Activated T-helper 17 cell treated with anti-CD3 and anti-CD28 coated beads, Interleukin-2, amount 50 U/mL, for 72 hours (primary cell): ENCODE results near the gene SMARCD1. TPM values are rescaled to one million over a fixed set of nuclear protein-coding genes. Genes with fewer than 3 reads are reported as not detected.
"Not testable (repeated sequence)": the region's sequence is repeated elsewhere in the genome, so short reads cannot be mapped to it uniquely, and the experiment has no call there.

Experiments used
- ATAC-seq: fragments of 150-1000 bp; cut with Tn5 transposase; replicated peaks from 2 replicates; pipeline ENCODE4 v1.10.0; 2021; ENCODE audit warnings: mild to moderate bottlenecking, moderate library complexity
- H3K27ac Mint-ChIP-seq: one replicate; pipeline ENCODE4 v1.8.0; 2022; ENCODE audit warnings: mixed read lengths
- H3K27me3 Mint-ChIP-seq: one replicate; pipeline ENCODE4 v1.8.0; 2022; ENCODE audit warnings: mixed read lengths
- H3K36me3 Mint-ChIP-seq: one replicate; pipeline ENCODE4 v1.8.0; 2022; ENCODE audit warnings: low read depth, mild to moderate bottlenecking, mixed read lengths
- H3K4me1 Mint-ChIP-seq: one replicate; pipeline ENCODE4 v1.8.0; 2022; ENCODE audit warnings: mixed read lengths
- H3K4me3 Mint-ChIP-seq: one replicate; pipeline ENCODE4 v1.8.0; 2022; ENCODE audit warnings: mild to moderate bottlenecking, mixed read lengths
- H3K9me3 Mint-ChIP-seq: one replicate; pipeline ENCODE4 v1.8.0; 2022; ENCODE audit warnings: mixed read lengths
- total RNA-seq, 2 donors: library from RNA; stranded (reverse); gene quantifications; one replicate each; pipeline ENCODE4 v1.2.3, GENCODE V29; 2022

The SMARCD1 gene
- total RNA-seq, 2 donors from 2014 or later, result 29.4 to 57.3 TPM

GRCh38 chr12:50148011-50148410 lies 62.9 kb downstream of the SMARCD1 start:
- H3K4me3 Mint-ChIP-seq, H3K27ac Mint-ChIP-seq, H3K27me3 Mint-ChIP-seq, ATAC-seq, H3K9me3 Mint-ChIP-seq: not testable (repeated sequence)
- H3K4me1 Mint-ChIP-seq, result peaks cover 17% of the 10 kb centered on the region
- peaks cover 29% of the 10 kb centered on the region for H3K36me3 Mint-ChIP-seq

DNA sequence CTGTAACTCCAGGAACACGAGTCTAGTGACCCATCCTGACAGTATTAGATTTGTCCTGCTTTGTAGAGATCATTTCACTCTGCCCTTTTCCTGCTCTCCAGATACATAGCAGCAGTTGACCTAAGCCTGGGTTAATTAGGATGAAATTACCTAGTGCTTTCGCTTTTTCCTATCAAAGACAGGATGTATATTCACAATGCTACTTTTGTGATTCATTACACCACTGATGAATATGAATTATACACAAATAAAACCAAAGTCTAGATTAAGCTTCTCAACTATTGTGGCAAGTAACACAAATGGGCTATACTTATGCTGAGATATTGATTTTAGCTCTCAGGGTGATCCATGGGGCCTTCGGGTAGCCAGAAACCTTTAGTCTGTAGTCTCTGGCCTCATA lies 64.2 kb downstream of the SMARCD1 start:
- H3K4me3 Mint-ChIP-seq, result no peak overlapping the region
- H3K9me3 Mint-ChIP-seq, result no peaks in the 10 kb centered on the region
- ATAC-seq, result peak; percentile 64
- peak overlapping the region; percentile 65 for H3K27ac Mint-ChIP-seq
- H3K36me3 Mint-ChIP-seq, result peaks cover 24% of the 10 kb centered on the region
- H3K4me1 Mint-ChIP-seq, result peaks cover 17% of the 10 kb centered on the region
- no peaks in the 10 kb centered on the region for H3K27me3 Mint-ChIP-seq

Other genes with a start within 250 kb of the SMARCD1 start
- gene BCDIN3D, start 242.2 kb upstream of the SMARCD1 start, total RNA-seq, result 1 to 10 TPM; 3.4 to 5.1 TPM
- 1 to 10 TPM in 1 of 2 donors, under 1 TPM in 1; 0.73 to 1.6 TPM for gene FAIM2, start 181.4 kb upstream of the SMARCD1 start, total RNA-seq
- not detected for gene AQP2, start 134.6 kb upstream of the SMARCD1 start, total RNA-seq
- gene AQP5, start 123.5 kb upstream of the SMARCD1 start, total RNA-seq, result not detected
- not detected for gene AQP6, start 112.4 kb upstream of the SMARCD1 start, total RNA-seq
- gene RACGAP1, start 59.8 kb upstream of the SMARCD1 start, total RNA-seq, result 100 to 1,000 TPM; 132 to 145 TPM
- 1 to 10 TPM in 1 of 2 donors, under 1 TPM in 1; 0.53 to 1.4 TPM for gene ASIC1, start 27.7 kb upstream of the SMARCD1 start, total RNA-seq
- gene GPD1, start 18.7 kb downstream of the SMARCD1 start, total RNA-seq, result under 1 TPM in 1 of 2 donors, not detected in 1; 0.35 TPM
- gene COX14, start 26.9 kb downstream of the SMARCD1 start, total RNA-seq, result 10 to 100 TPM; 29.8 to 55.5 TPM
- 10 to 100 TPM; 72.0 to 77.6 TPM for gene CERS5, start 82.0 kb downstream of the SMARCD1 start, total RNA-seq
- 10 to 100 TPM; 61.8 to 65.7 TPM for gene LIMA1, start 198.2 kb downstream of the SMARCD1 start, total RNA-seq